Panc1 (cell line): ENCODE measurements around the gene DOCK1.

Experiments used
- POLR2AphosphoS5 ChIP-seq: IDR thresholded peaks from 2 replicates; pipeline ENCODE4 v1.6.1; 2012; ENCODE audit warnings: mild to moderate bottlenecking, low read depth, low read length, moderate library complexity
- SIN3A ChIP-seq: IDR thresholded peaks from 2 replicates; pipeline ENCODE4 v1.6.1; 2012; ENCODE audit warnings: low read depth, mild to moderate bottlenecking, low read length, moderate library complexity, borderline replicate concordance; ENCODE audit not compliant: insufficient read depth
- TCF7L2 ChIP-seq: IDR thresholded peaks from 2 replicates; pipeline ENCODE4 v1.6.1; 2011; ENCODE audit warnings: mild to moderate bottlenecking, low read depth, low read length, inconsistent platforms
- TF ChIP-seq, protein P1 (sequence below): fragments of 450-650 bp; IDR thresholded peaks from 2 replicates; pipeline ENCODE4 v1.5.1; 2017; ENCODE audit warnings: mild to moderate bottlenecking
- TF ChIP-seq, protein P2 (sequence below), 2 experiments: IDR thresholded peaks; 2 replicates each; pipeline ENCODE4 v1.6.1; 2011 to 2012; ENCODE audit warnings: low read depth in 2 of 2, control low read depth in 1 of 2, low read length in 1 of 2, mild to moderate bottlenecking in 1 of 2, moderate library complexity in 1 of 2; ENCODE audit not compliant: insufficient read depth in 1 of 2

DNA sequence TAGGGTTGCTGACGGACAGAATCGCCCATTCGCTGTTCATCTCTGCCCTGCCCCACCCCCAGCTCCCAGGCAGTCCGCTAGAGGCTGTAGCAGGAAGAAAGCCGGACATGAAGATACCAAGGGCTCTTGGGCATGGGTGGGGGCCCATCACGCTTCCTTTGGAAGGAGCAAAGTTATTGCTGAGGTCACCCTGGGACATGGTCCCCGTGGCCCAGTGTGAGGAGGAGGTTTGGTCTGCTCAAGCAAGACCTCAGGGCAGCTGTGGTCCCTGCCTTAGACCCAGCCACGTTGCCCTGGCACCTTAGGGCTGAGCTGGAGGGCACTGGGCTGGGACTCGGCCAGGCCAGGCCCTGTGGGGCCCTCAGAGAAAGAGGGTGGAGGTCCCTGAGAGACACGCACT, 511.8 kb downstream of the DOCK1 start:
- TF ChIP-seq, protein P1, sequence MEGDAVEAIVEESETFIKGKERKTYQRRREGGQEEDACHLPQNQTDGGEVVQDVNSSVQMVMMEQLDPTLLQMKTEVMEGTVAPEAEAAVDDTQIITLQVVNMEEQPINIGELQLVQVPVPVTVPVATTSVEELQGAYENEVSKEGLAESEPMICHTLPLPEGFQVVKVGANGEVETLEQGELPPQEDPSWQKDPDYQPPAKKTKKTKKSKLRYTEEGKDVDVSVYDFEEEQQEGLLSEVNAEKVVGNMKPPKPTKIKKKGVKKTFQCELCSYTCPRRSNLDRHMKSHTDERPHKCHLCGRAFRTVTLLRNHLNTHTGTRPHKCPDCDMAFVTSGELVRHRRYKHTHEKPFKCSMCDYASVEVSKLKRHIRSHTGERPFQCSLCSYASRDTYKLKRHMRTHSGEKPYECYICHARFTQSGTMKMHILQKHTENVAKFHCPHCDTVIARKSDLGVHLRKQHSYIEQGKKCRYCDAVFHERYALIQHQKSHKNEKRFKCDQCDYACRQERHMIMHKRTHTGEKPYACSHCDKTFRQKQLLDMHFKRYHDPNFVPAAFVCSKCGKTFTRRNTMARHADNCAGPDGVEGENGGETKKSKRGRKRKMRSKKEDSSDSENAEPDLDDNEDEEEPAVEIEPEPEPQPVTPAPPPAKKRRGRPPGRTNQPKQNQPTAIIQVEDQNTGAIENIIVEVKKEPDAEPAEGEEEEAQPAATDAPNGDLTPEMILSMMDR, result no peak
- TF ChIP-seq SIN3A, result no peak
- TF ChIP-seq POLR2AphosphoS5, result no peak
- TF ChIP-seq, protein P2, sequence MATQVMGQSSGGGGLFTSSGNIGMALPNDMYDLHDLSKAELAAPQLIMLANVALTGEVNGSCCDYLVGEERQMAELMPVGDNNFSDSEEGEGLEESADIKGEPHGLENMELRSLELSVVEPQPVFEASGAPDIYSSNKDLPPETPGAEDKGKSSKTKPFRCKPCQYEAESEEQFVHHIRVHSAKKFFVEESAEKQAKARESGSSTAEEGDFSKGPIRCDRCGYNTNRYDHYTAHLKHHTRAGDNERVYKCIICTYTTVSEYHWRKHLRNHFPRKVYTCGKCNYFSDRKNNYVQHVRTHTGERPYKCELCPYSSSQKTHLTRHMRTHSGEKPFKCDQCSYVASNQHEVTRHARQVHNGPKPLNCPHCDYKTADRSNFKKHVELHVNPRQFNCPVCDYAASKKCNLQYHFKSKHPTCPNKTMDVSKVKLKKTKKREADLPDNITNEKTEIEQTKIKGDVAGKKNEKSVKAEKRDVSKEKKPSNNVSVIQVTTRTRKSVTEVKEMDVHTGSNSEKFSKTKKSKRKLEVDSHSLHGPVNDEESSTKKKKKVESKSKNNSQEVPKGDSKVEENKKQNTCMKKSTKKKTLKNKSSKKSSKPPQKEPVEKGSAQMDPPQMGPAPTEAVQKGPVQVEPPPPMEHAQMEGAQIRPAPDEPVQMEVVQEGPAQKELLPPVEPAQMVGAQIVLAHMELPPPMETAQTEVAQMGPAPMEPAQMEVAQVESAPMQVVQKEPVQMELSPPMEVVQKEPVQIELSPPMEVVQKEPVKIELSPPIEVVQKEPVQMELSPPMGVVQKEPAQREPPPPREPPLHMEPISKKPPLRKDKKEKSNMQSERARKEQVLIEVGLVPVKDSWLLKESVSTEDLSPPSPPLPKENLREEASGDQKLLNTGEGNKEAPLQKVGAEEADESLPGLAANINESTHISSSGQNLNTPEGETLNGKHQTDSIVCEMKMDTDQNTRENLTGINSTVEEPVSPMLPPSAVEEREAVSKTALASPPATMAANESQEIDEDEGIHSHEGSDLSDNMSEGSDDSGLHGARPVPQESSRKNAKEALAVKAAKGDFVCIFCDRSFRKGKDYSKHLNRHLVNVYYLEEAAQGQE (IDR thresholded peaks at IDR 0.05; ENCODE audit: insufficient read depth in 1 of 2, low read depth in 2 of 2, low read length in 1 of 2), result no peak
- TF ChIP-seq TCF7L2, result no peak
